HG02642 (cell line): ENCODE measurements around the gene ATP9B.
A peak's percentile ranks its signal among the peaks of the same experiment; 100 is the strongest.
"Not testable (repeated sequence)": the region's sequence is repeated elsewhere in the genome, so short reads cannot be mapped to it uniquely, and the experiment has no call there.

Experiments
- ATAC-seq: cut with Tn5 transposase; IDR thresholded peaks from one replicate; pipeline ENCODE4 v1.9.1; 2021; ENCODE audit warnings: mild to moderate bottlenecking; ENCODE audit not compliant: unreplicated experiment, poor library complexity

ATP9B gene

DNA sequence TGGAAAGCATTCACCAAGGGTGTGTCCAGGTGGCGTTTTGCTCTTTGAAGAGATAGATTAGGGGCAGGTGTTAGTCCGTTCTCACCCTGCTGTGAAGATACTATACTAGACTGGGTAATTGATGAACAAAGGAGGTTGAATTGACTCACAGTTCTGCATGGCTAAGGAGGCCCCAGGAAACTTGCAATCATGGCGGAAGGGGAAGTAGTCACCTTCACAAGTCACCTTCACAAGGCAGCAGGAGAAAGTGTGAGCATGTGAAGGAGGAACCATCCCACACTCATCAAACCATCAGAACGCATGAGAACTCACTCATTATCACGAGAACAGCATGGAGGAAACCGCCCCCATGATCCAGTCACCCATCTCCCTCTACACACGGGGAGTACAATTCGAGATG is 190.8 kb downstream of the ATP9B start:
- ATAC-seq = no peak

GRCh38 chr18:79260510-79260909 is 191.3 kb downstream of the ATP9B start:
- ATAC-seq = no peak

- not testable (repeated sequence) for ATAC-seq
These were observed 195.9 kb downstream of the ATP9B start for GRCh38 chr18:79265068-79265467.

- not testable (repeated sequence) for ATAC-seq
These were observed 202.6 kb downstream of the ATP9B start for GRCh38 chr18:79271812-79272211.

DNA sequence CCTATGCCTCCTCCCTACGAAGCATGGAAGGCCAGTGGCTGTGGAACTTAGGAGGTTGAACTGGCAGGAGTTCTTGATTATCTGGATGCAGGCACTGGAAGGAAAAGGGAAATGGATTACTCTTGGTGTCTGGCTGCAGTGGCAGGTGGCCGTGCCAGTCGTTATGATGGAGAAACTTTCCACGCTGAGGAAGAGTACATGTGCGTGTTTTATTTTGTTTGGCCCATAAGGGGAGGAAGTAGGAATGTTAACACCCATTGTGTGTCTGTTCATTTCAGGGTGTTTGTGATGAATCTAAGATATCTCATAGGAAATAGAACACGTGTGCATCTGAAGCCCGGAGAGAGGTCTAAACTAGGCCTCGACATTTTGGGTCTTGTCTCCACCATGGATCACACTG is 203.7 kb downstream of the ATP9B start:
- ATAC-seq = no peak

DNA sequence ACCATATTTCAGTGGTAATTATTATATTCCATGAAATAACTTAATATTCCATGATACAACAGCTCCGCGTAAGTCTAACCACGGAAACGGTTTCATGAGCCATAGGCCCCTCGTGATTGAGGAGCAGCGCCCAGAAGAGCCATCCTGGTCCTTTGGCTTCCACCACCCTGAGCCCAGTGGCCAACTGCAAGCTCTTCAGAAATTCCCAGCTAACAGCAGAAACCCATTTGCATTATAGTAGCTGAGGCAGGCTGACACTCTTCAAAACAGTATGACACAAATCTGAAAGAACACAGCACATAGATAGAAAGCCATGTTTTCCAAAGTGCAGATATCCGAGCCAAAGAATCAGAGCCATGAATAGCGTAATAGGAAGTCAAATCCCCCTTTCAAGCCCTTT is 205.6 kb downstream of the ATP9B start:
- ATAC-seq = no peak

GRCh38 chr18:79275461-79275860 is 206.3 kb downstream of the ATP9B start:
- no peak for ATAC-seq

GRCh38 chr18:79275992-79276391 is 206.8 kb downstream of the ATP9B start:
- ATAC-seq = peak; percentile 71

DNA sequence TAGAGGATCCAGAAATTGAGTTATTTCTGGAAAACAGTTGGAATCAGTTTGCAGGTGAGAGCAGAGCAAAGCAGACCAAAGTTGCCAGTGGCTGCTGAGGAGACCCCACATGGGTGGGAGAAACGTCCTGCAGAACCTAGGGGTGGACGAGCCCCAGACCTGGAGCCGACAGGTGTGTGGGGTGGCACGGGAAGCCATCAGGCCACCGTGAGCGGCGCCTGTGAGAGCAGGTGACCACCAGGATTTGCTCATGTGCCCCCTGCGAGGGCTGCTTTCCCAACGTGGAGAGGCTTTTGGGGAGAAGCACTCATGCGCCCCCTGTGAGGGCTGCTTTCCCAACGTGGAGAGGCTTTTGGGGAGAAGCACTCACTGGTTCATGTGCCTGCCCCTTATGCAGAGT is 209.7 kb downstream of the ATP9B start:
- ATAC-seq = no peak

GRCh38 chr18:79283131-79283810 is 214.1 kb downstream of the ATP9B start:
- ATAC-seq = no peak

DNA sequence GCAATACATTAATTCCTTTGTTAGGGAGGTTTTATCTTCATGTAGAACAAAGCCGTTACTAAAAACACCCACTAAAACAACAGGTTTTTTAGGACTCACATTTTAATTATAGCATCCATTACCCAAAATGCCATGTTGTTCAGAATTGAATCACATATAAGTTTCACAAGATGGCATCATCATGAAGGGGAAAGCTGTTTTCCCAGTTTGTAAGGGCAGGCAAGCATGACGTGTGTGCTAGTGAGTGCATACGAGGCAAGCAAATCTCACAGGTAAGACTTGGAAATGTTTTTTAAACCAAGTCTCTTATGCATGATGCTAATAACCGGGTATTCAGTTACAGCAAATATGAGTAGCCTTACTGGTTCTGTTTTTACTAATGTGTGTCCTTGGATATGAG is 214.7 kb downstream of the ATP9B start:
- no peak for ATAC-seq

DNA sequence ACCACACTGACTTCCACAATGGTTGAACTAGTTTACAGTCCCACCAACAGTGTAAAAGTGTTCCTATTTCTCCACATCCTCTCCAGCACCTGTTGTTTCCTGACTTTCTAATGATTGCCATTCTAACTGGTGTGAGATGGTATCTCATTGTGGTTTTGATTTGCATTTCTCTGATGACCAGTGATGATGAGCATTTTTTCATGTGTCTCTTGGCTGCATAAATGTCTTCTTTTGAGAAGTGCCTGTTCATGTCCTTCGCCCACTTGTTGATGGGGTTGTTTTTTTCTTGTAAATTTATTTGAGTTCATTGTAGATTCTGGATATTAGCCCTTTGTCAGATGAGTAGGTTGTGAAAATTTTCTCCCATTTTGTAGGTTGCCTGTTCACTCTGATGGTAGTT is 216.0 kb downstream of the ATP9B start:
- not testable (repeated sequence) for ATAC-seq

DNA sequence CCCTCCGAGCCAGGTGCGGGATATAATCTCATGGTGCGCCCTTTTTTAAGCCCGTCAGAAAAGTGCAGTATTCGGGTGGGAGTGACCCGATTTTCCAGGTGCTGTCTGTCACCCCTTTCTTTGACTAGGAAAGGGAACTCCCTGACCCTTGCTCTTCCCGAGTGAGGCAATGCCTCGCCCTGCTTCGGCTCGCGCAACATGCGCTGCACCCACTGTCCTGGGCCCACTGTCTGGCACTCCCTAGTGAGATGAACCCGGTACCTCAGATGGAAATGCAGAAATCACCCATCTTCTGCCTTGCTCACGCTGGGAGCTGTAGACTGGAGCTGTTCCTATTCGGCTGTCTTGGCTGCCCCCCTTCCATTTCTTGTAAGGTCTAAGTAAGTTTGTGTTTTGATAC is 221.2 kb downstream of the ATP9B start:
- ATAC-seq = not testable (repeated sequence)

DNA sequence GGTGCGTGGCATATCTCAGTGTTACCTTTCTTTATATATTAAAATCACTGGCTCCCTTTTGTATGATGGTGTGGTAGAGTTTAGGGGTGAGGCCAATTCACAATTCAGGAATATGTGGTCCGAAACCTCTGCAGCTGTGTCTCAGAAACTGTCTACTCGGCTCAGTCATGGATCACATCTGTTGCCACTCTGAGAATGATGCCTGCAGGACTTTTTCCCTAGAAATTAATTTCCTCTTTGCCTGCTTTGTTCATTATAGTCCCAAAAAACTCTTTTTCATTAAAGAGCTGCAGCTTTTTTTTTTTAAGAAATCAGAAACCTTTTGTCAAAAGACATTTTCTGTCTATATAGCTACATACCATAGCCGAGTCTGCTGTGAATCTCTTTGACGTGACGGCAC is 221.7 kb downstream of the ATP9B start:
- no peak for ATAC-seq

- no peak for ATAC-seq
These were observed 225.0 kb downstream of the ATP9B start for GRCh38 chr18:79294235-79294634.

DNA sequence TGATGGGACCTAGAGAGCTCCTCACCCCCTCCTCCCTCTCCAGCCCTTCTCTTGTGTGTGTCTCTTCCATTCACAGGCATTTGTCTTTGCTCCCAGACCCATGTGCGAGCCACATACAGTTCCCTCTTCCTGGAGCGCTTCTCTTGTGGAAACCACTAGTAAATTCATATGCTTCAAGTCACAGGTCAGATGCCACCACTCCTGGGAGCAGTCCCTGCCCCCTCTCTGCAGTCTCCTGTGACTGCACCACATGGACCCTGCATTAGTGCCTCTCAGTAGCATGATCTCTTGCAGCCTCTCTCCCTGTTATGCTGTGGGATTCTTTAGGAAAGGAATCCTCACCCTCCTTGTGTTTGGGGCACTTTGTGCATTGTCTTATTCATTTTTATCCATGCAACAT is 230.1 kb downstream of the ATP9B start:
- ATAC-seq = no peak

- no peak for ATAC-seq
These were observed 230.5 kb downstream of the ATP9B start for GRCh38 chr18:79299711-79300110.

- ATAC-seq = no peak
These were observed 231.2 kb downstream of the ATP9B start for GRCh38 chr18:79300413-79300812.

GRCh38 chr18:79302120-79302519 is 232.9 kb downstream of the ATP9B start:
- no peak for ATAC-seq

GRCh38 chr18:79305911-79306310 is 236.7 kb downstream of the ATP9B start:
- ATAC-seq = no peak

DNA sequence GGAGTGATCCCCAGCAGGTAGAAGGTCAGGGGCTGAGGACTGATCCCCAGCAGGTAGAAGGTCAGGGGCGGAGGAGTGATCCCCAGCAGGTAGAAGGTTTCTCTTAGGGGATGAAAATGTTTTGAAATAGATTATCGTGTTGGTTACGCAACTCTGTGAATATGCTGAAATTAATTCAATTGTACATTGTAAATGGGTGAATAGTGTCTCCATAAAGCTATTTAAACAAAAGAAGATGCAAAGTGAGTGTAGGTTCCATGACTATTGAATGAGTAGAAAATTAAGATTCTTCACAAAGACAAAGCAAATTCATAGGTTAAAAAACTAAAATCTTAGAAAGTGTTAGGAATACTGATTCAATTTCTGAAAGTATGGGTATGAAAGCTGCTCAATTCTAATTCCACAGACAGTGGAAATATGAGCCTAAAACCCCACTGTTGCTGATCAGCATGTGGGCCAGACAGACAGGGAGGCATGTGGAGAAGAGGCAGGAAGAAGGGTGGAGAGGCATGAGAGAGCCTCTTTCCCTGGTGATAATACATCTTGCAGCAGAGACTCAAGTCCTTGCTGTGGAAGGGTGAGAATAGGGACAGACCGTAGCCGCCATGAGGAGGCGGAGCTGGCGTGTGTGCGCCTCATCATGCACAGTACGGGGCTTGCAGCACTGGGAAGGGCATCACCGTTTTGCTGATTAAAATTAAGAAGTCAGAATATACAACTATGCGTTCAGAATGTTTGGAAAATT is 240.6 kb downstream of the ATP9B start:
- no peak for ATAC-seq

GRCh38 chr18:79314838-79315388 is 245.7 kb downstream of the ATP9B start:
- ATAC-seq = no peak
